ENCODE data around the gene CHMP1A. TPM values are rescaled to one million over a fixed set of nuclear protein-coding genes. Genes with fewer than 3 reads are reported as not detected.
"Not testable (repeated sequence)": the region's sequence is repeated elsewhere in the genome, so short reads cannot be mapped to it uniquely, and the experiment has no call there.

CHMP1A gene
- total and polyA plus RNA-seq, 10 donors: 44.4 to 96.2 (median 76.5) TPM

- H3K27ac ChIP-seq: no peak overlapping the region
- no peaks in the 10 kb centered on the region for H3K36me3 ChIP-seq
- TF ChIP-seq POLR2AphosphoS5 (IDR thresholded peaks at IDR 0.05) (no peak), POLR2A (IDR thresholded peaks at IDR 0.05) (no peak), CTCF (IDR thresholded peaks at IDR 0.05 in 8 of 11, conservative IDR thresholded peaks at IDR 0.05 in 3 of 11) (no peak)
- H3K9me3 ChIP-seq: peaks cover 0 to 26% (median 20%) of the 10 kb centered on the region in 8 donors
- 90 to 100% (median 98%) methylated on average over 2 of the region's 2 CpGs for WGBS, 5 donors
- intact Hi-C loops (cut with DNase I; ENCODE audit: low total_unique reads): no loop called here
- no peak for DNase-seq
- no peak overlapping the region for H3K4me3 ChIP-seq
- no peaks in the 10 kb centered on the region for H3K27me3 ChIP-seq (replicated peaks in 1 of 7)
- H3K4me1 ChIP-seq: no peaks in the 10 kb centered on the region
Observed at GRCh38 chr16:89678258-89678657, 20.8 kb upstream of the CHMP1A start.

GRCh38 chr16:89672177-89672941 is 14.9 kb upstream of the CHMP1A start:
- H3K27me3 ChIP-seq (replicated peaks in 1 of 7): no peaks in the 10 kb centered on the region
- no peak overlapping the region for H3K4me3 ChIP-seq
- WGBS, 5 donors: 84 to 90% (median 88%) methylated on average over 16 of the region's 16 CpGs
- peaks cover 0 to 6% (median under 1%) of the 10 kb centered on the region in 8 donors for H3K9me3 ChIP-seq
- TF ChIP-seq CTCF (IDR thresholded peaks at IDR 0.05 in 8 of 11, conservative IDR thresholded peaks at IDR 0.05 in 3 of 11) (no peak), POLR2AphosphoS5 (IDR thresholded peaks at IDR 0.05) (no peak), POLR2A (IDR thresholded peaks at IDR 0.05) (no peak)
- H3K4me1 ChIP-seq: peaks cover 0 to 16% (median 8%) of the 10 kb centered on the region in 6 donors
- DNase-seq: no peak
- no peak overlapping the region for H3K27ac ChIP-seq
- H3K36me3 ChIP-seq: peaks cover 0 to 10% (median 0%) of the 10 kb centered on the region in 6 donors
- intact Hi-C loops (cut with DNase I; ENCODE audit: low total_unique reads): no loop called here

- peaks cover 0 to 16% (median 8%) of the 10 kb centered on the region in 6 donors for H3K4me1 ChIP-seq
- DNase-seq; intact Hi-C loops (cut with DNase I; ENCODE audit: low total_unique reads); H3K4me3 ChIP-seq; H3K9me3 ChIP-seq; H3K27me3 ChIP-seq (replicated peaks in 1 of 7); H3K27ac ChIP-seq: not testable (repeated sequence)
- WGBS, 5 donors: 85 to 95% (median 92%) methylated on average over 4 of the region's 4 CpGs
- H3K36me3 ChIP-seq: peaks cover 0 to 10% (median 0%) of the 10 kb centered on the region in 6 donors
Observed at GRCh38 chr16:89671565-89671964, 14.1 kb upstream of the CHMP1A start.

- no peak overlapping the region for H3K4me3 ChIP-seq
- 89 to 97% (median 90%) methylated on average over 10 of the region's 10 CpGs for WGBS, 5 donors
- TF ChIP-seq CTCF (IDR thresholded peaks at IDR 0.05 in 8 of 11, conservative IDR thresholded peaks at IDR 0.05 in 3 of 11): no peak
- H3K36me3 ChIP-seq: peaks cover 0 to 10% (median 0%) of the 10 kb centered on the region in 6 donors
- H3K9me3 ChIP-seq: peaks cover 0 to 6% (median 0%) of the 10 kb centered on the region in 8 donors
- no peak overlapping the region for H3K27ac ChIP-seq
- peaks cover 0 to 16% (median 8%) of the 10 kb centered on the region in 6 donors for H3K4me1 ChIP-seq
- H3K27me3 ChIP-seq (replicated peaks in 1 of 7): no peaks in the 10 kb centered on the region
- intact Hi-C loops (cut with DNase I; ENCODE audit: low total_unique reads): no loop called here
- DNase-seq: no peak
Observed at GRCh38 chr16:89670496-89671431, 13.3 kb upstream of the CHMP1A start.
